ENCODE measurements around the gene SMYD5. TPM values are rescaled to one million over a fixed set of nuclear protein-coding genes. Genes with fewer than 3 reads are reported as not detected.

SMYD5 gene
- total RNA-seq, 1 experiment from 2014 or later, result 28.3 TPM

DNA sequence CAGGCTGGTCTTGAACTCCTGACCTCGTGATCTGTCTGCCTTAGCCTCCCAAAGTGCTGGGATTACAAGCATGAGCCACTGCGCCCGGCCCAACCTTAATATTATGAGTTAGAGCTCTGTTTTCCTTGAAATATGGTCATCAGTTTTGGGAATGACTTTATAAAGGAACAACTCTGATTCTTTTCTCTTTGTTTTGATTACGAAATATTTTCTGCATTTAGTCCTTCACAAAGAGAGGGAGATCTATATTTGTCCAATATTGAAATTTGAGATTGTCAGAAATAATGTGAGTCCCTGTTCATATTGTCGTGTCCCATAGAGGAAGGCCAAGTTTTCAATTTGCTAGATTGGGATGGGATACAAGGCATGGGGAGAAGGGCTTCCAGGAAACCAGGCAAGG, 3.1 kb downstream of the SMYD5 start:
- BruUV-seq (replicated peaks), result no TSS peak
- no peaks in the 10 kb centered on the region for H3K9me3 ChIP-seq (ENCODE audit: insufficient read depth, low read depth)

DNA sequence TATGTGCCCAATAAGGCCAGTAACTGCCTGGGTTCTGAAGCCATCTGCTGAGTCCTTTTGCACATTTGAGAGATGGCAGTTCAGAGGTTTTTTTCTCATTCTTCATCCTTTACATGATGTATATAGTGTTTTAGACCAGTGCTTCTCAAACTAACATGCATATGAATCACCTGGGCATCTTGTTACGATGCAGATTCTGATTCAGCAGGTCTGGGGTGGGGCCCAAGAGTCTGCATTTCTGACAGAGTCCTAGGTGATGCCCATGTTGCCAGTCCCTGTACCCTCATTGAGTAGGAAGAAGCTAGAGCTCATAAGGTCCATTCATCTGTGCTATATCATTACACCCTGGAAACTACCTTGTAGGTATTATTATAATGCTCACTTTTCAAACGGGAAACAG, 3.8 kb downstream of the SMYD5 start:
- H2AFZ ChIP-seq, result no peak overlapping the region
- BruUV-seq (replicated peaks), result no TSS peak
- no peaks in the 10 kb centered on the region for H3K9me2 ChIP-seq (ENCODE audit: insufficient read depth)
- no peak overlapping the region for H3K4me2 ChIP-seq
- H4K20me1 ChIP-seq (ENCODE audit: insufficient read depth), result peaks cover 11% of the 10 kb centered on the region; the same call in 1 of the 2 replicates
- ChIA-PET CTCF (no interaction called here), POLR2A (ENCODE audit: unreplicated experiment) (interaction anchor here (0.5 kb wide), 1 partner anchor 106 kb away, joined by 5 read pairs; no protein-coding TSS in a partner anchor)
- no peaks in the 10 kb centered on the region for H3K27me3 ChIP-seq (ENCODE audit: insufficient read depth, low read depth)
- no peaks in the 10 kb centered on the region for H3K9me3 ChIP-seq (ENCODE audit: insufficient read depth, low read depth)
- H3F3A ChIP-seq (ENCODE audit: insufficient read depth, low read depth), result peaks cover 8% of the 10 kb centered on the region
- H3K36me3 ChIP-seq (ENCODE audit: low read depth), result peaks cover 21% of the 10 kb centered on the region; the same call in 1 of the 2 replicates
- no peak overlapping the region for H3K27ac ChIP-seq
- no peak overlapping the region for H3K4me3 ChIP-seq
- DNase-seq, result no peak
- peaks cover 45% of the 10 kb centered on the region for H3K79me2 ChIP-seq (ENCODE audit: low read depth)
- intact Hi-C loops (cut with micrococcal nuclease; ENCODE audit: unreplicated experiment), result no loop called here
- TF ChIP-seq, protein P1, sequence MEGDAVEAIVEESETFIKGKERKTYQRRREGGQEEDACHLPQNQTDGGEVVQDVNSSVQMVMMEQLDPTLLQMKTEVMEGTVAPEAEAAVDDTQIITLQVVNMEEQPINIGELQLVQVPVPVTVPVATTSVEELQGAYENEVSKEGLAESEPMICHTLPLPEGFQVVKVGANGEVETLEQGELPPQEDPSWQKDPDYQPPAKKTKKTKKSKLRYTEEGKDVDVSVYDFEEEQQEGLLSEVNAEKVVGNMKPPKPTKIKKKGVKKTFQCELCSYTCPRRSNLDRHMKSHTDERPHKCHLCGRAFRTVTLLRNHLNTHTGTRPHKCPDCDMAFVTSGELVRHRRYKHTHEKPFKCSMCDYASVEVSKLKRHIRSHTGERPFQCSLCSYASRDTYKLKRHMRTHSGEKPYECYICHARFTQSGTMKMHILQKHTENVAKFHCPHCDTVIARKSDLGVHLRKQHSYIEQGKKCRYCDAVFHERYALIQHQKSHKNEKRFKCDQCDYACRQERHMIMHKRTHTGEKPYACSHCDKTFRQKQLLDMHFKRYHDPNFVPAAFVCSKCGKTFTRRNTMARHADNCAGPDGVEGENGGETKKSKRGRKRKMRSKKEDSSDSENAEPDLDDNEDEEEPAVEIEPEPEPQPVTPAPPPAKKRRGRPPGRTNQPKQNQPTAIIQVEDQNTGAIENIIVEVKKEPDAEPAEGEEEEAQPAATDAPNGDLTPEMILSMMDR (conservative IDR thresholded peaks at IDR 0.05), result no peak
- TF ChIP-seq EZH2 (IDR thresholded peaks at IDR 0.05; ENCODE audit: low read depth), result no peak
- H3K4me1 ChIP-seq (replicated peaks; ENCODE audit: insufficient read depth), result peaks cover 15% of the 10 kb centered on the region; the same call in 1 of the 2 replicates

More for the DNA sequence above, 3.1 kb downstream of the SMYD5 start:
- no peak overlapping the region for H3K4me2 ChIP-seq
- H3K4me1 ChIP-seq (replicated peaks; ENCODE audit: insufficient read depth), result peaks cover 15% of the 10 kb centered on the region; the same call in 1 of the 2 replicates
- peaks cover 45% of the 10 kb centered on the region for H3K79me2 ChIP-seq (ENCODE audit: low read depth)
- H3K27me3 ChIP-seq (ENCODE audit: insufficient read depth, low read depth), result no peaks in the 10 kb centered on the region
- intact Hi-C loops (cut with micrococcal nuclease; ENCODE audit: unreplicated experiment), result no loop called here
- peaks cover 10% of the 10 kb centered on the region for H3F3A ChIP-seq (ENCODE audit: insufficient read depth, low read depth)
- peaks cover 21% of the 10 kb centered on the region; the same call in 1 of the 2 replicates for H3K36me3 ChIP-seq (ENCODE audit: low read depth)
- no peak for TF ChIP-seq EZH2 (IDR thresholded peaks at IDR 0.05; ENCODE audit: low read depth)
- TF ChIP-seq, protein P1 (conservative IDR thresholded peaks at IDR 0.05), result no peak
- ChIA-PET POLR2A (ENCODE audit: unreplicated experiment) (no interaction called here), CTCF (no interaction called here)
- H3K9me2 ChIP-seq (ENCODE audit: insufficient read depth), result no peaks in the 10 kb centered on the region
- DNase-seq, result no peak
- H3K4me3 ChIP-seq, result no peak overlapping the region
- H2AFZ ChIP-seq, result no peak overlapping the region
- H3K27ac ChIP-seq, result no peak overlapping the region
- peaks cover 6% of the 10 kb centered on the region; the same call in 1 of the 2 replicates for H4K20me1 ChIP-seq (ENCODE audit: insufficient read depth)

DNA sequence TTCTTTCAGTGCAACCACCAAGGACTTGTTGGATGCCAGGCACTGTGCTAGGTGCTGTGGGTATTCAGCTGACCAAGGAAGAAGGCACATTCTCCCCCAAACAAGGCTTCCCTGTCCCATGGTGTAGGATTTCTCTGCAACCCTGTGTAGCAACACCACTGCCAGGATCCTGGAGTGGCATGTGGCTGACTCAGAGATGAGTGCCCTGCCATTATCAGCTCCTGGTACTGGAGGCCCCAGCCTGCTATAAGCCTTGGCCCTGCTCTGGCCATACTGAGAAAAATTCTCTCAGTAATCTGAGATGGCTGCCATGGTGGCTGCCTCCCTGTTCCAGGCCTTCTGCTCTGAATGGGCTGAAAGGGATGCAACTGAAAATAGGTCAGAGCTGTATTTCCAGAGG, 4.3 kb downstream of the SMYD5 start:
- no peak overlapping the region for H3K27ac ChIP-seq
- CTCF ChIA-PET, result no interaction called here
- H4K20me1 ChIP-seq (ENCODE audit: insufficient read depth), result peaks cover 11% of the 10 kb centered on the region; the same call in 1 of the 2 replicates
- no peak overlapping the region for H2AFZ ChIP-seq
- POLR2A ChIA-PET (ENCODE audit: unreplicated experiment), result no interaction called here
- no peak overlapping the region for H3K4me2 ChIP-seq
- H3K27me3 ChIP-seq (ENCODE audit: insufficient read depth, low read depth), result no peaks in the 10 kb centered on the region
- no peak overlapping the region for H3K4me3 ChIP-seq
- no peaks in the 10 kb centered on the region for H3K9me3 ChIP-seq (ENCODE audit: insufficient read depth, low read depth)
- H3K79me2 ChIP-seq (ENCODE audit: low read depth), result peaks cover 45% of the 10 kb centered on the region
- no TSS peak for BruUV-seq (replicated peaks)
- peaks cover 21% of the 10 kb centered on the region; the same call in 1 of the 2 replicates for H3K36me3 ChIP-seq (ENCODE audit: low read depth)
- H3K4me1 ChIP-seq (replicated peaks; ENCODE audit: insufficient read depth), result peaks cover 15% of the 10 kb centered on the region; the same call in 1 of the 2 replicates
- peaks cover 4% of the 10 kb centered on the region; the same call in 1 of the 2 replicates for H3F3A ChIP-seq (ENCODE audit: insufficient read depth, low read depth)
- DNase-seq, result no peak
- intact Hi-C loops (cut with micrococcal nuclease; ENCODE audit: unreplicated experiment), result no loop called here
- no peaks in the 10 kb centered on the region for H3K9me2 ChIP-seq (ENCODE audit: insufficient read depth)
- no peak for TF ChIP-seq EZH2 (IDR thresholded peaks at IDR 0.05; ENCODE audit: low read depth)
- TF ChIP-seq, protein P1 (conservative IDR thresholded peaks at IDR 0.05), result no peak

Data from PC-9 (cell line).